IMR-90 (cell line): ENCODE results near the gene BRMS1. TPM values are rescaled to one million over a fixed set of nuclear protein-coding genes. Genes with fewer than 3 reads are reported as not detected.
"Not testable (repeated sequence)": the region's sequence is repeated elsewhere in the genome, so short reads cannot be mapped to it uniquely, and the experiment has no call there.

Experiments used
- ATAC-seq: fragments of 200-7000 bp; cut with Tn5 transposase; 2 replicates; pipeline ENCODE4 v1.9.1; 2020; ENCODE audit warnings: low read depth, mild to moderate bottlenecking, moderate library complexity
- BruUV-seq: library from RNA; stranded (reverse); fragments of 400-500 nt; replicated peaks from 2 replicates; lab custom pipeline; 2021; lab: Mats Ljungman, UMichigan
- CTCF ChIA-PET: fragments of 300-600 bp; formaldehyde crosslinking; extraction: SDS; loops from one replicate; lab custom pipeline; 2021; ENCODE audit warnings: antibody characterized with exemption; lab: Yijun Ruan, JAX
- POLR2A ChIA-PET: fragments of 300-600 bp; sonication (Branson Sonifier 250); formaldehyde crosslinking; loops from one replicate; lab custom pipeline; 2022; ENCODE audit warnings: antibody characterized with exemption; ENCODE audit not compliant: unreplicated experiment; lab: Charles Lee
- DNase-seq: peaks from one replicate; pipeline ENCODE4 v3.0.0; 2013
- H2AFZ ChIP-seq: replicated peaks from 2 replicates; pipeline ENCODE3; 2013; ENCODE audit warnings: low read length, mild to moderate bottlenecking; ENCODE audit not compliant: poor library complexity
- H2AK5ac ChIP-seq: 2 replicates; pipeline ENCODE4 v1.6.1; 2013; ENCODE audit warnings: low read depth, low read length, inconsistent platforms
- H2AK9ac ChIP-seq: replicated peaks from 2 replicates; pipeline ENCODE3; 2013; ENCODE audit warnings: mild to moderate bottlenecking, low read depth, low read length, moderate library complexity; ENCODE audit not compliant: poor library complexity
- H2BK120ac ChIP-seq: 2 replicates; pipeline ENCODE4 v1.6.1; 2013; ENCODE audit warnings: low read depth, low read length, inconsistent platforms
- H2BK15ac ChIP-seq: 3 replicates; pipeline ENCODE4 v1.6.1; 2013; ENCODE audit warnings: low read depth, low read length, inconsistent platforms
- H2BK20ac ChIP-seq: 2 replicates; pipeline ENCODE4 v1.6.1; 2013; ENCODE audit warnings: low read depth, mild to moderate bottlenecking, inconsistent platforms, low read length, moderate library complexity
- H2BK5ac ChIP-seq: 2 replicates; pipeline ENCODE4 v1.6.1; 2013; ENCODE audit warnings: mild to moderate bottlenecking, low read depth, low read length, inconsistent platforms; ENCODE audit not compliant: poor library complexity, severe bottlenecking
- H3K14ac ChIP-seq: replicated peaks from 2 replicates; pipeline ENCODE4 v1.6.1; 2013; ENCODE audit warnings: low read depth, low read length, inconsistent platforms
- H3K18ac ChIP-seq: 2 replicates; pipeline ENCODE4 v1.6.1; 2013; ENCODE audit warnings: low read depth, low read length, control low read depth
- H3K23ac ChIP-seq: 2 replicates; pipeline ENCODE4 v1.6.1; 2013; ENCODE audit warnings: low read depth, low read length, inconsistent platforms
- H3K27ac ChIP-seq: 2 replicates; pipeline ENCODE4 v1.5.1; 2013; ENCODE audit warnings: mild to moderate bottlenecking, control low read depth, low read length; ENCODE audit not compliant: insufficient read depth
- H3K27me3 ChIP-seq: 2 replicates; pipeline ENCODE4 v1.6.1; 2013; ENCODE audit warnings: low read length; ENCODE audit not compliant: control insufficient read depth, insufficient read depth
- H3K36me3 ChIP-seq: 2 replicates; pipeline ENCODE4 v1.6.1; 2013; ENCODE audit warnings: low read length, mixed read lengths; ENCODE audit not compliant: control insufficient read depth, insufficient read depth
- H3K4ac ChIP-seq: 2 replicates; pipeline ENCODE4 v1.6.1; 2013; ENCODE audit warnings: low read depth, low read length, inconsistent platforms
- H3K4me1 ChIP-seq: 2 replicates; pipeline ENCODE4 v1.6.1; 2013; ENCODE audit warnings: low read length, mixed read lengths; ENCODE audit not compliant: control insufficient read depth, insufficient read depth
- H3K4me2 ChIP-seq: 2 replicates; pipeline ENCODE4 v1.6.1; 2013; ENCODE audit warnings: low read depth, mild to moderate bottlenecking, control low read depth, low read length, moderate library complexity
- H3K4me3 ChIP-seq: 2 replicates; pipeline ENCODE4 v1.5.1; 2013; ENCODE audit warnings: low read depth, mild to moderate bottlenecking, control low read depth, low read length, moderate library complexity; ENCODE audit not compliant: insufficient read depth
- H3K56ac ChIP-seq: 2 replicates; pipeline ENCODE4 v1.6.1; 2013; ENCODE audit warnings: low read length, inconsistent platforms; ENCODE audit not compliant: insufficient read depth; ENCODE audit errors: extremely low read depth
- H3K79me1 ChIP-seq, 2 experiments: 2 replicates each; pipeline ENCODE4 v1.6.1; 2013; ENCODE audit warnings: low read length in 2 of 2, inconsistent platforms in 1 of 2, low read depth in 1 of 2
- H3K9ac ChIP-seq: 2 replicates; pipeline ENCODE4 v1.6.1; 2013; ENCODE audit warnings: low read depth, low read length, control low read depth
- H3K9me1 ChIP-seq: 2 replicates; pipeline ENCODE4 v1.6.1; 2013; ENCODE audit warnings: low read length, inconsistent platforms; ENCODE audit not compliant: insufficient read depth
- H3K9me3 ChIP-seq: 2 replicates; pipeline ENCODE4 v1.6.1; 2013; ENCODE audit warnings: low read length; ENCODE audit not compliant: control insufficient read depth, insufficient read depth
- H4K20me1 ChIP-seq: 2 replicates; pipeline ENCODE4 v1.6.1; 2013; ENCODE audit warnings: low read length, inconsistent platforms; ENCODE audit not compliant: insufficient read depth
- H4K5ac ChIP-seq: 2 replicates; pipeline ENCODE4 v1.6.1; 2013; ENCODE audit warnings: mild to moderate bottlenecking, low read depth, low read length, control low read depth
- H4K8ac ChIP-seq, 2 experiments: 2 replicates each; pipeline ENCODE4 v1.6.1; 2013; ENCODE audit warnings: low read depth in 2 of 2, low read length in 2 of 2, control low read depth in 1 of 2, inconsistent platforms in 1 of 2
- H4K91ac ChIP-seq: 2 replicates; pipeline ENCODE4 v1.6.1; 2013; ENCODE audit warnings: low read depth, low read length, inconsistent platforms; ENCODE audit not compliant: insufficient read depth
- FOS ChIP-seq: fragments of 150-350 bp; IDR thresholded peaks from 2 replicates; pipeline ENCODE4 v1.6.1; 2016; ENCODE audit warnings: low read depth, low read length
- MAFK ChIP-seq: IDR thresholded peaks from 2 replicates; pipeline ENCODE4 v1.6.1; 2012; ENCODE audit warnings: low read depth, low read length, improper control_type of control experiment
- MAZ ChIP-seq: IDR thresholded peaks from 2 replicates; pipeline ENCODE4 v1.6.1; 2012; ENCODE audit warnings: low read depth, mild to moderate bottlenecking, low read length, improper control_type of control experiment, moderate library complexity, borderline replicate concordance
- POLR2A ChIP-seq: IDR thresholded peaks from 2 replicates; pipeline ENCODE4 v1.6.1; 2012; ENCODE audit warnings: mild to moderate bottlenecking, low read depth, low read length
- RAD21 ChIP-seq: IDR thresholded peaks from 2 replicates; pipeline ENCODE4 v1.6.1; 2012; ENCODE audit warnings: low read length, improper control_type of control experiment
- RCOR1 ChIP-seq: IDR thresholded peaks from 2 replicates; pipeline ENCODE4 v1.6.1; 2012; ENCODE audit warnings: mild to moderate bottlenecking, low read length, improper control_type of control experiment; ENCODE audit not compliant: insufficient replicate concordance
- RFX5 ChIP-seq: IDR thresholded peaks from 2 replicates; pipeline ENCODE4 v1.8.0; 2012; ENCODE audit warnings: low read depth, mild to moderate bottlenecking, low read length, moderate library complexity
- WGBS, 2 experiments: methylation state at CpG; one replicate each; pipeline versions ENCODE4 v1.1.5 to v1.1.7; 2013; ENCODE audit warnings: missing lambda C conversion rate in 2 of 2; ENCODE audit not compliant: insufficient read length in 1 of 2; ENCODE audit errors: extremely low coverage in 2 of 2; 5-methylcytosine and 5-hydroxymethylcytosine counted together
- dilution Hi-C: fragments of 300-500 bp; cut with HindIII; formaldehyde crosslinking; loops from one replicate; pipeline ENCODE4 v1.14.3; 2018; ENCODE audit warnings: low sequenced_read_pairs; ENCODE audit not compliant: unreplicated experiment
- in situ Hi-C: fragments of 300-500 bp; cut with MboI; formaldehyde crosslinking; loops from 3 replicates; pipeline ENCODE4 v1.14.3; 2019; ENCODE audit warnings: low sequenced_read_pairs, inconsistent platforms, mixed read lengths
- intact Hi-C: fragments of 100-400 bp; cut with micrococcal nuclease; formaldehyde crosslinking; loops from 2 replicates; pipeline ENCODE4 v1.10.0; 2022
- polyA plus RNA-seq, 3 experiments: library from polyadenylated mRNA; depleted of rRNA; stranded (reverse); fragments of >200 nt; gene quantifications; 2 replicates each; pipeline ENCODE4 v1.2.3, GENCODE V29; 2012; ENCODE audit warnings: low replicate concordance in 1 of 3
- total RNA-seq: library from RNA; depleted of rRNA; stranded (reverse); fragments of >200 nt; gene quantifications from 2 replicates; pipeline ENCODE4 v1.2.3, GENCODE V29; 2012

The BRMS1 gene
- total and polyA plus RNA-seq, 2 of the 4 experiments (the other 2 are of a cell fraction) = 48.3 to 57.9 TPM

- TF ChIP-seq POLR2A = no peak
- TF ChIP-seq MAZ = no peak
- no peak for TF ChIP-seq RAD21
- TF ChIP-seq RFX5 = no peak
- TF ChIP-seq MAFK = no peak
- no peak for TF ChIP-seq RCOR1
- no peak for TF ChIP-seq FOS
Measured at GRCh38 chr11:66311470-66311964, 33.4 kb downstream of the BRMS1 start (continued).

GRCh38 chr11:66310803-66311440, 34.0 kb downstream of the BRMS1 start:
- H3K4me3 ChIP-seq, H2BK120ac ChIP-seq, dilution Hi-C loops, H2AK9ac ChIP-seq, H3K9ac ChIP-seq, H3K23ac ChIP-seq, H3K9me1 ChIP-seq, in situ Hi-C loops, H4K5ac ChIP-seq, H4K8ac ChIP-seq, H3K14ac ChIP-seq, H3K9me3 ChIP-seq, H3K27me3 ChIP-seq, H3K36me3 ChIP-seq, H3K27ac ChIP-seq, H3K56ac ChIP-seq, H2BK5ac ChIP-seq, H3K4ac ChIP-seq, BruUV-seq, H2BK15ac ChIP-seq, H2AK5ac ChIP-seq, H2BK20ac ChIP-seq, H3K18ac ChIP-seq, H4K91ac ChIP-seq, ATAC-seq, DNase-seq, H3K4me2 ChIP-seq, H2AFZ ChIP-seq: not testable (repeated sequence)
- 84% methylated on average over 5 of the region's 18 CpGs; no CpG with 5 or more reads in 1 of the 2 experiments for WGBS, 2 experiments
- intact Hi-C loops = loop anchor here (1.0 kb wide), 1 partner anchor 75 kb away; no protein-coding TSS in a partner anchor
- peaks cover 30% of the 10 kb centered on the region for H4K20me1 ChIP-seq
- CTCF ChIA-PET = interaction anchor here (0.5 to 2.4 kb wide), 12 partner anchors 11 to 123 kb away, joined by 3 to 17 read pairs (median 4); partner anchors contain the start of genes B4GAT1, BRMS1 and RIN1
- POLR2A ChIA-PET = interaction anchor here (0.7 to 2.6 kb wide), 4 partner anchors 18 to 487 kb away, joined by 3 to 23 read pairs (median 4); partner anchors contain the start of gene RIN1
- H3K79me1 ChIP-seq = peaks cover 0 to 24% of the 10 kb centered on the region in 2 experiments; a peak in 2 of 4 replicates
- peaks cover 12% of the 10 kb centered on the region for H3K4me1 ChIP-seq
